Hindlimb muscle (tissue), 1 donor: ENCODE data around the gene PLCXD1. TPM values are rescaled to one million over a fixed set of nuclear protein-coding genes. Genes with fewer than 3 reads are reported as not detected.
"Not testable (repeated sequence)": the region's sequence is repeated elsewhere in the genome, so short reads cannot be mapped to it uniquely, and the experiment has no call there.

Experiments used
- DNase-seq: peaks from one replicate; pipeline ENCODE4 v3.0.0-alpha.2; 2013
- polyA plus RNA-seq: library from polyadenylated mRNA; unstranded; fragments of 120-200 nt; gene quantifications from one replicate; pipeline ENCODE4 v1.2.1, GENCODE V29; 2013; ENCODE audit not compliant: insufficient read length

The PLCXD1 gene, protein sequence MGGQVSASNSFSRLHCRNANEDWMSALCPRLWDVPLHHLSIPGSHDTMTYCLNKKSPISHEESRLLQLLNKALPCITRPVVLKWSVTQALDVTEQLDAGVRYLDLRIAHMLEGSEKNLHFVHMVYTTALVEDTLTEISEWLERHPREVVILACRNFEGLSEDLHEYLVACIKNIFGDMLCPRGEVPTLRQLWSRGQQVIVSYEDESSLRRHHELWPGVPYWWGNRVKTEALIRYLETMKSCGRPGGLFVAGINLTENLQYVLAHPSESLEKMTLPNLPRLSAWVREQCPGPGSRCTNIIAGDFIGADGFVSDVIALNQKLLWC
- polyA plus RNA-seq = 18.5 TPM

GRCh38 chrX:281166-281999 is at the start of gene PLCXD1:
PLCXD1 (plus strand) TSS chrX:281381; CDS start chrX:284188, 2,807 bp downstream.
- DNase-seq = peak; percentile 68

- DNase-seq = not testable (repeated sequence)
Measured at GRCh38 chrX:231637-232277, 49.4 kb upstream of the PLCXD1 start.

GRCh38 chrX:232278-232655 is 48.9 kb upstream of the PLCXD1 start:
- DNase-seq = not testable (repeated sequence)

DNA sequence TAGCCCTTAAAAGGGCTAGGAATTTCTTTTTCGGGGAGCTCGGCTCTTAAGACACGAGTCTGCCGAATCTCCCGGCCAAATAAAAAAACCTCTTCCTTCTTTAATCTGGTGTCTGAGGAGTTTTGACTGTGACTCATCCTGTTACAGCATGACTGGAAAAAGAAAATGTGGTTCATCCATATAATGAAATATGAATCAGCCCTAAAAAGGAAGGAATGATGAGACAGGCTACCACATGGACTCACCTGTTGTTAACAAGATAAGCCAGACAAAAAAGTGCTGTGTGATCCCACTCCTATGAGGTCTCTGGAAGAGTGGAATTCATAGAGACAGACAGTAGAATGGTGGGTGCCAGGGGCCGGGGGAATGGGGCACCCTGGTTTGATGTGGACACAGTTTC is 45.0 kb upstream of the PLCXD1 start:
- not testable (repeated sequence) for DNase-seq

DNA sequence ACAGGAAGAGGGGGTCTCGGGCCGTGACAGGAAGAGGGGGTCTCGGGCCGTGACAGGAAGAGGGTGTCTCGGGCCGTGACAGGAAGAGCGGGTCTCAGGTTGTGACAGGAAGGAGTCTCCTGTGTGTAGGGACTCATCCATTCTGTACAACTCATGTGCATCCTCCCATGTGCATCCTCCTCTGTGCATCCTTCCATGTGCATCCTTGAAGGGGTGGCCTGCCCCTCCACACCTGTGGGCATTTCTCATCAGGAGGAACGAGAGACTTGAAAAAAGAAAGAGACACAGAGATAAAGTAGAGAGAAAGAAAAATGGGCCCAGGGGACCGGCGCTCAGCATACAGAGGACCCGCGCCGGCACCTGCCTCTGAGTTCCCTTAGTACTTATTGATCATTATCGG is 30.2 kb upstream of the PLCXD1 start:
- no peak for DNase-seq

DNA sequence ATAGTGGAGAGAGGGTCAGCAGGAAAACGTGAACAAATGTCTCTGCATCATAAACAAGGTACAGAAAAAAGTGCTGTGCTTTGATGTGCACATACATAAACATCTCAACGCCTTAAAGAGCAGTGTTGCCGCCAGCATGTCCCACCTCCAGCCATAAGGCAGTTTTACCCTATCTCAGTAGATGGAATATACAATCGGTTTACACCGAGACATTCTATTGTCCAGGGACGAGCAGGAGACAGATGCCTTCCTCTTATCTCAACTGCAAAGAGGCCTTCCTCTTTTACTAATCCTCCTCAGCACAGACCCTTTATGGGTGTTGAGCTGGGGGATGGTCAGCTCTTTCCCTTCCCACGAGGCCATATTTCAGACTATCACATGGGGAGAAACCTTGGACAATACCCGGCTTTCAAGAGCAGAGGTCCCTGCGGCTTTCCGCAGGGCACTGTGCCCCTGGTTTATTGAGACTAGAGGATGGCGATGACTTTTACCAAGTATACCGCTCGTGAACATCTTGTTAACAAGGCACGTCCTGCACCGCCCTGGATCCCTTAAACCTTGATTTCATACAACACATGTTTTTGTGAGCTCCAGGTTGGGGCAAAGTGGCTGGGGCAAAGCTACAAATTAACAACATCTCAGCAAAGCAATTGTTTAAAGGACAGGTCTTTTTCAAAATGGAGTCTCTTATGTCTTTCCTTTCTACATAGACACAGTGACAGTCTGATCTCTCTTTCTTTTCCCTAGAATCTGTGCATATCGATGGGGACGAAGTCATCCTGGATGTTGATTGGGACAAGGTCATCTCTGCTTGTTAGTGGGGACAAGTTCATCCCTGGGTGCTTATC is 29.6 kb upstream of the PLCXD1 start:
- DNase-seq = not testable (repeated sequence)

- no peak for DNase-seq
Measured at GRCh38 chrX:252244-252956, 28.8 kb upstream of the PLCXD1 start.

GRCh38 chrX:252957-253291 is 28.3 kb upstream of the PLCXD1 start:
- DNase-seq = no peak

DNA sequence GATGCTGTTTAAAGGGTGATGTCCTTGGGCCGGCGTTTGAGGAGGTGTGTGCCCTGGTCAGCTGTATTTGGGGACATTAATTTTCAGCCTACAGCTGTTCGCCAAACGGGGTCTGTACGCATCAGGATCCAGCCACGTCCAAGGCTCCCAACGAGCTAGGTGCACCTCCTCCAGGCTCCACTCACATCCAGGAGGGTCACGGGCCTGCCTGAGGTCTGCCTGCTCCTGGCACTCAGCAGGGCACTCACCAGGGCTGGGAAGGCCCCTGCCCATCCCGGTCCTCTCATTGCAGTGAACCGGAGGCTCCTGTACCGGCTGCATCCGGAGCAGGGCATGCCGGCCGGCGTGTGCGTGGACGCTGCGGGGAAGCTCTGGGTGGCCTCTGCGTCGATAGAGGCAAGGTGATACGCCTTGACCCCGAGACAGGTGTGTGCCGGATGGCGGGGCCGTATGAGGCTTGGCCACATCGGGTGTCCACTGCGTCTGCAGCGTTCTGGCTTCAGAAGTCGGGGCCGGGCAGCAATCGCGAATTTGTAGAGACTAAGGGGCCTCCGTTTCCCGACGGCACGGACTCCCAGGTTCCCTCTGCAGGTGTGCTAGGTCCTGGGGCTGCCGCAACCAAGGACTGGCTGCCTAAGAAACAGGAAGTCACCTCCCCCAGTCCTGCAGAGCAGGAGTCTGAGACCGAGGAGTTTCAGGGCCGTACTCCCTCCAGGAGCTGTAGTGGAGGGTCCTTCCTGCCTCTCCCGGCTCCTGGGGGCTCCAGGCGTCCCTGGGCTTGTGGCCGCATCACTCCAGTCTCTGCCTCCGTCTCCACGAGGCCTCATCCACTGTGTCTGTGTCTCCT is 27.5 kb upstream of the PLCXD1 start:
- DNase-seq = no peak

- DNase-seq = no peak
Measured at GRCh38 chrX:254630-255215, 26.5 kb upstream of the PLCXD1 start.

DNA sequence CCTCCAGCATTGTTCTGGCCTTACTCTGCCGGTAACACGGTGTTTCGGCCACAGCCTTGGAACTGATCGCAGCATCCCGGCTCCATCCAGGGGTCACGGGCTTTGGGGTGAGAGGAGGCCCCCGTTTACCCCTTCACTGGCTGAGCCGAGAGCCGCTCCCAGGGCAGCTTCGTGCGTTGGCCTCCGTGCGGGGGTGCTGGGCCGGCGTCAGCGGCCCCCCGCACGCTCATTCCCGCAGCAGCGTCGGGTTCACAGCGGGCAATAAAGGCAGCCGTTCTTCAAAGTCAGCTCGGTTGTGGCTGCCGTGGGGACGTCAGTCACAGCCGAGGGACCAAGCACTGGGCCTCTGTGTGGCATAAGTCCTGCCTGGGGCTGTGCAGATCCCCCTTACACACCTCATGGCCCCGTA is 25.3 kb upstream of the PLCXD1 start:
- no peak for DNase-seq

DNA sequence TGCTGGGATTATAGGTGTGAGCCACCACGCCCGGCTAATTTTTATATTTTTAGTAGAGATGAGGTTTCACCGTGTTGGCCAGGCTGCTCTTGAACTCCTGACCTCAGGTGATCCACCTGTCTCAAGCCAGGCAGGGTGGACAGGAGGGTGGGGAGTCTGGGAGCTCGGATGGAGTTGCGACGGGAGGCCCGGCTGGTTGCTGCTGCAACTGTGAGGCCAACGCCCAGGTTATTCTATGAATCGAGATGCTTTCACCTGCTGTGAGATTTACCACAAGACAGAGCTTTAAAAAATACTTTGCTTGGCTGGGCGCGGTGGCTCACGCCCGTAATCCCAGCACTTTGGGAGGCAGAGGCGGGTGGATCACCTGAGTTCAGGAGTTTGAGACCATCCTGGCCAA is 24.1 kb upstream of the PLCXD1 start:
- not testable (repeated sequence) for DNase-seq

DNA sequence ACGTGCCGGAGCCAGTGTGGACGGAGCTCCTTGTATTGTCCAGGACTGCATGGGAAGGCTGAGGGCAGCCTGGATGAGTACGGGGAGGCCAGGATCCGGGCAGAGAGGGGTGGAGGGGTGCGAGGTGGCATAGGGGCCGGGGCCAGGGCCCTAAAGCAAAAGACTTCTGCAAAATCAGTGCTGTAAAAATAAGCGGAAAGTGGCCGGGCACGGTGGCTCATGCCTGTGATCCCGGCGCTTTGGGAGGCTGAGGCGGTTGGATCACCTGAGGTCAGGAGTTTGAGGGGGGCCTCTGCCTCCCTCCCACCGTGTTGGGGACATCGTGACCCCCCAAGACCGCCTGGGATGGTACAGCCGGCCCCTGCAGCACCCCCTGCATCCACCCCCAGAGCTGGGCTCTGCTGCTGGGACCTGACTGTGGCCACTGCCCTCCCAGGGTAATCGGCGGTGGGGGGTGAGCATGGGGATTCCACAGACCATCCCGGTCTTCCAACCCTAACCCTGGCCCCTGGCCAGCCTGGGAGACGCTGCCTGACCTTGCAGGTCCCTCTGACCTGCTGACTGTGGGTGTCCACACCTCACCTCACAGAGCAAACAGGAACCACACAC is 23.4 kb upstream of the PLCXD1 start:
- no peak for DNase-seq

GRCh38 chrX:258291-259040 is 22.7 kb upstream of the PLCXD1 start:
- DNase-seq = no peak

- DNase-seq = no peak
Measured at GRCh38 chrX:259692-260355, 21.4 kb upstream of the PLCXD1 start.

DNA sequence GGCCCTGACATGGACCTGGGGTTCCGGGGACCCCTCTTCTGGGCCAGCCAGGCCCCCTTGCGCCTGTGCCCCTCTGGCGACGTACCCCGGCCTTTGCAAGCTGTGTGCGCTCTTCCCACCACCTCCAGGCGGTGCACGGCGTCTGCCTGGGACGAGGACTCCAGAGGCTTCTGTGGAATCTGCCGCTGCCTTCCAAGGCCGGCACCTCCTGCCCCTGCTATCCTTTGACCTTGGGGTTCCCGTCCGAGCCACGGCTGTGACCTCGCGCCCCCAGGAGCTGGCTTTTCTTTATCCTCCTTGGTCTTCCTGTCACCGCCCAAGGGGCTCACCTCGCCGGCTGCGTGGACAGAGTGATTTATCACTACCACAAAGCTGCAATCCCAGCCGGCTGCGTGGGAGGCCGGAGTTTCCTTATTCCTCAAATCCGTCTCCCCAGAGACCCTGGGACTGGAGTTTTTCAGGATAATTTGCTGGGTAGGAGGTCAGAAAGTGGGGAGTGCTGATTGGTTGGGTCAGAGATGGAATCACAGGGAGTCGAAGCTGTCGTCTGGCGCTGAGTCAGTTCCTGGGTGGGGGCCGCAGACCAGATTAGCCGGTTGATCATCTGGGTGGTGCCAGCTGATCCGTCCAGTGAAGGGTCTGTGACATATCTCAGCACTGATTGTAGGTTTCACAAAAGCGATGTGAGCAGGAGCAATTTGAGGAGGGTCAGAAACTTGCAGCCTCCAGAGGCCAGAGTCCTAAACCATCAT is 19.8 kb upstream of the PLCXD1 start:
- no peak for DNase-seq

GRCh38 chrX:261919-262352 is 19.2 kb upstream of the PLCXD1 start:
- no peak for DNase-seq

DNA sequence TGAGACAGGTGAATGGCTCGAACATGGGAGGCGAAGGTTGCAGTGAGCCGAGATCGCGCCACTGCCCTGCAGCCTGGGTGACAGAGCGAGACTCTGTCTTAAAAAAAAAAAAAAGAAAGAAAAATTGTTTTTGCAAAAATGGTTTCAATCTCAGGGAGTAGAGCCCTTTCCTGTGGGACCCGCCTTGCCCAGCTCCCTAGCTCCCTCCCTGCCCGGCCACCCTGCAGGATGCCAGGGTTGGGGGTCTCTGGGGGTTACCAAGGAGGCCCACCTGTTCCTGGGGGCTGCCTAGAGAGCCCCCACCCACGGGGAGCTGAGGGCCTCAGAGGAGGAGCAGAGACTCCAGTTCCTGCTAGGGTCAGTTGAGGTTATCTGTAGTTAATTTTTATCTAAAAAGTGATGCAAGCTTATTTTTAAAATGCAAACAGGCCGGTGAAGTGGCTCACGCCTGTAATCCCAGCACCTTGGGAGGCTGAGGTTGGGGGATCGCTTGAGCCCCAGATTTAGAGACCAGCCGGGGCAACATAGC is 18.7 kb upstream of the PLCXD1 start:
- DNase-seq = no peak
